CD4-positive, alpha-beta T cell treated with Interleukin-21 for 1 hour (primary cell): Measurements from ENCODE around the gene PLET1.

Source experiments
- DNase-seq: peaks from one replicate; pipeline ENCODE4 v3.0.0-alpha.2; 2020

PLET1 gene

DNA sequence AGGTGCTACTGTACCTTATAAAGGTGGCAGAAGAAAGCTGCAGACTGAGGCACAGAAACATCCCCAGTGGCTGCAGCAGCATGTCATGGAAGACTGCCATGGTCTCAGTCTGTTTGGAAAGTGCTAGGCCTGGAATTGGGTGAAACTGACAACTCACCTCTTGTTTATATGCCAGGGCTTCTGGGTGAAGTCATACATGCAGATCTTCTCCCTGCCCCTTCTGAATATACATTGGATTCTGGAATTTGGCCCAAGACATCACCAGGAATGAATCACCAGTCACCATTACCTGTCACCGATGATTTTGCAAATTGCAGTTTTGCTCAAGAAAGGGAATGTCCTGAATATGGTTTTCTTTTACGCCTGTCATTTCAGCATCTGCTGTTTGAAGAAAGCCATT lies at the start of gene PLET1:
Gene PLET1 (minus strand): TSS at position 371 of the 400 bp plus-strand sequence. CDS start 271 bp downstream, at position 100.
- no peak for DNase-seq

- no peak for DNase-seq
Measured at GRCh38 chr11:112310419-112310818, 49.8 kb upstream of the PLET1 start.

DNA sequence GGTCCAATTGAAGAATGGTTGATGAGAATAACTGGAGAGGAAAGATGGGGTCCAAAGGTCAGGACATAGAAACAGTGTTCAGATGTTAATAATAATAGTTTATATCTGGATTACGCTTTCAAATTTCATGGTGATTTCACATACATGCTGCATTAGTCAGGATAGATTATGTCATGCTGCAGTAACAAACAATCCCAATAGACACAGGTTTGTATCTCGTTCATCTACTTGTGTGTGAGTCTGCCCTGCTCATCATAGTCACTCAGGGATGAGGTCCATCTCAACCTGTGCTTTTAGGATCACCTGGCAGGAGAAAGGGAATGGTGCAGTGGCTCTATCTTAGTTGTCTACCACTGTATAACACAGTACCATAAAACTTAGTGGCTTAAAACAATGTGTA lies 48.0 kb upstream of the PLET1 start:
- no peak for DNase-seq

DNA sequence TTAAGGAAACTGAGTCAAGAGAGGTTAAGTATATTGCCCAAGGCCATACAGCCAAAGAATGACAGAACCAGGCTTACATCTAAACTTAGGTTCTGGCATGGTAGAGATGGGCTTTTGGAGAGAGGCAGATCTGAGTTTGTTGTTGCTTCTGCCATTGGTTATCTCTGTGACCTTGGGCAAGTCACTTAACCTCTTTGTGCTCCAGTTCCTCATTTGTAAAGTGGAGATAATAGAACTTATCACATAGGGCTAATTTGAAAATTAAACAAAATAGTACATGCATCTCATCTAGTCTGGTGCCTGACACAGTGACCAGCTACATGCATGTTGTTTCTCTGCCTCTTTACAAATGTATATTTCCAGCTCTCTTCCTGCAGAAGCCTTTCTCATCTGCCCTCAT lies 47.0 kb upstream of the PLET1 start:
- no peak for DNase-seq

DNA sequence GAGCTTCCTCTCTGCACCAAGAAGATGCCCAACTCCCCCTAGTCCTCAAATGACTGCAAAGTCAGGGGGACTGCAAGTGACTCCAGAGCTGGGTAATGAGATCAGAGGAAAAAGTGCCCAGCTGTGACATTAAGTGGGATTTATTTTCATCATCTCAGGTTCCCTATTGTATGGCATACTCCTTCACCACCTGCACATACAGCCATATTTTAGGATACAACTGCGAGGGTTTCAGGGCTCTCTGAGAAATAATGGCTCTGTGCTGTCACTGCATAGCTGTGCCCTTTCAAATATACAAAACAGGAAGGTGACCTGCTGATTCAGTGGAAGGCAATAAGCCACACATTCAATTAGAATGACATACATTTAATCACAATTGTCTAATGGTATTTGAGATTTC lies 45.6 kb upstream of the PLET1 start:
- DNase-seq: no peak

DNA sequence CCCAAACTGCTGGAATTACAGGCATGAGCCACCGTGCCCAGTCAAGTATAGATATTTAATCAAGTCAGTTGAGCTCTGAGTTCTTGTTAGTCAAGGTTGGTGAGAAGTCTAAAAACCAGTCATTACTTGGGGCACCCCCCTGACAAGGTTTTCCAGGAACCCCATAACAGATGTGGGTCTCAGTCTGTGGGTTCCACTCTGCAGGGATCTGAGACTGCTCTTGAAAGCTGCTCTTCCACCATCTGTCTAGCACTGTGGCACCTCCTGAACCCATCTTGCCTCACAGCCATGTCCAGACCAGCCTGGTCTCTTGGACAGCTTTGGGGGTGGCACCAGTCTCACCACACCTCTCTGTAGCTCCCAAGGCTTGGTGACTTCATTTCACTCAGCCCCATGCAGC lies 44.3 kb upstream of the PLET1 start:
- no peak for DNase-seq

DNA sequence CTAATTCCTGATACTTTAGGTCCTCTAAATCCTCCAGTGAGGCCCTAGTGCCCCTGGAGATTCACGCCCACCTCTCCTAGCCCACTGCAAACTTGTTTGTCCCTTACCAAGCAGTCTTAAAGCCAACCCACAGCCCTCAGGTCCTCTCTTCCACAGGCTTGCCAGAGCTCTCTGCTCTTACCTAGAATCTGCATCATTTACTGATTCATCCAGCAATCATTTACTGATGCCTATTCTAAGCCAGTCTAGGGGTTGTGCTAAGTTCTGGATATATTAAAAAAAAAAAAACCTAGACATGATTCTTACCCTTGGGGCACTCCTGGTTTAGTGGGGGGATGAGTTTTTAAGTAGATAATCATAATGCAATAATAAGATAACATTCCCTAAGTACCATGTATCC lies 43.0 kb upstream of the PLET1 start:
- no peak for DNase-seq

DNA sequence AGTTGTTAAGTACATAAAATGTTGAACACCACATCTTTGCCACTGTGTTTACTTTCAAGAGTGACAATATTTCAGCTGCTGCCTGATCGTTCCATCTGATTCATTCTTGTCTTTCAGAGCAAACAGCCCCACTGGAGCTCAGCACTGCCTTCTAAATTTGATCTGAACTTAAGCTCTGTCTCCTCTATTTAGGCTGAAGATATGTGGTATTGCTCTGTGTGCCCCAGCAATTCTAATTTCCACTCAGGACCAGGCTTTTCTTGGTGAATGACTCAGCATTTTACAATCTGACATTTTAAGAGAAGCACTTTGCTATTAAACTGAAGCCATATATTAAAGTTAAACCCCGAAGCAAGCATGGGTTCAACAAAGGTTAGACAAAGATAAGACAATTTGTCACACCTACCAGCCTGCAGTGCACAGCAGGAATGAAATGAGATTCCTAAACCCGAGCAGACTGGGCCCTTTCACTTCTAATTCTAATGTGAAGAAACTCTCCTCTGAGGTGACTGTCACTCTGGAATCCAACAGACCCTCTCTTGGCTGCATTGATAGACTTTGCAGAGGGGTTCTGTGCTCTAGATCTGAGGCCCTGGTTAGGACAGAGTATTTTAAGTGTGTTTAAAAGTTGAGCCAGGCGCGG lies 41.7 kb upstream of the PLET1 start:
- no peak for DNase-seq

- DNase-seq: no peak
Measured at GRCh38 chr11:112300094-112300786, 39.6 kb upstream of the PLET1 start.

DNA sequence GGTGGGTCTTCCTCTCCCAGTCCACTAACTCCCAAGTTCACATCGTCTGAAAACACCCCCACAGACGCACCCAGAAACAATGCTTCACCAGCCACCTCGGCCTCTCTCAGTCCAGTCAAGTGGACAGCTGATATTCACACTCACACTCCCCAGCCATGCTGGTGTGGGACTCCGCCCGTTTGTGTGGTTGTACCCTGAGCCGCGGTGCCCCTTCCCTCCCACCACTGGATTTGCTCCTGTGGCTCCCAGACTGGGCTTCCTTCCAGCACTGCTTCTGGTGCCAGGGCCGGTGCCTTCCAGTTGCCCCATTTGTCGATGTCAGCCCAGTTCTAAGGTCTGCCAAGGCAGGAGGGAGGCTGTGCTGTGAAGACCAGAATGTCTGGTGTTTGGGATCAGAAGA lies 37.9 kb upstream of the PLET1 start:
- DNase-seq: no peak

DNA sequence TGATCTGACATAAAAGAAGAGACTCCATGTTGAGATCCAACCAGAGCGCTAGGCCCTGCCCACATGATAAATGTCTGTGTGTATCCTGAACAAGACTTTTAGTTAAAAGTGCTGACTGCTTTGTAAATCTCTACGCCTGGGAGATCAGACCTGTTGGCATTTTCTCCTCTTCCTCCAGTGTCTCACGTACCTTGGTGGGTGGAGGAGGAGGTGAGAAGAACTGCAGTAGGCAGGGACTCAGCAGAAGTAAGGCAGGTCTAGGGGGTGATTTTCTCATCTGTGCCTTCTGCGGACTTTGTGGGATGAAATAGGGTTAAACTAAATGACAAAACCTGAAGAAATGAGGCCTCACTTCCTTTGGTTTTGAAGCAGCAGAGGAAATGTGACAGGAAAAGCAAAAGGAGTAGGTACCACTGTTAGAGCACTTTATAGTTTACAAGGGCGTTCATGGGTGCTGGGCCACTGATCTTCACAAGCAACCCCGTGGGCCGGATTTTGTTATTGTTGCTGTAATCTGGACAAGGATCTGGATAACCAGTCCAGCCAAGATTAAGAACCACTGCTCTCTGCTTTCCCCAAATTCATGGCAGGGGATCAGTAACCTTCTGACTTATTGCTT lies 36.7 kb upstream of the PLET1 start:
- peak; percentile 3 for DNase-seq

DNA sequence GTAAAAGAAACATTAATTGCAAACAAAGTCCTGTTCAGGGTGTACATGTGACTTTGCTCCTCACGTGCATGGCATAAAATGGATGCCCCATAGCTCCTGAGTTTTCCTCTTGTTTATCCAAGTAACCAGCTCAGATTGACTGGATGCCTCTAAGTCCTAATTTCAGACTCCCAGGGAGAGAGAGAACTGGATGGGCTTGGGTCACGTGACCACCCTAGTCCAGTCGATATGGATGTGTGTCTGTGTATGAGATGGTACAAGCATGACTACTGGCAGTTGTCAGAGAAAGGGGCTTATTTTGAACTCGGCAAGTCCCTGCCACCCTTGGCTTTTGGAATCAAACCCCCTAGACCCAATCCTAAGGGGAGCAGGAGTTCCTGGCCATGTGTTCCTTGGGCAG lies 35.4 kb upstream of the PLET1 start:
- DNase-seq: no peak

- no peak for DNase-seq
Measured at GRCh38 chr11:112294688-112295340, 34.2 kb upstream of the PLET1 start.

- DNase-seq: no peak
Measured at GRCh38 chr11:112293614-112294013, 33.0 kb upstream of the PLET1 start.

GRCh38 chr11:112292785-112293407 lies 32.2 kb upstream of the PLET1 start:
- no peak for DNase-seq

DNA sequence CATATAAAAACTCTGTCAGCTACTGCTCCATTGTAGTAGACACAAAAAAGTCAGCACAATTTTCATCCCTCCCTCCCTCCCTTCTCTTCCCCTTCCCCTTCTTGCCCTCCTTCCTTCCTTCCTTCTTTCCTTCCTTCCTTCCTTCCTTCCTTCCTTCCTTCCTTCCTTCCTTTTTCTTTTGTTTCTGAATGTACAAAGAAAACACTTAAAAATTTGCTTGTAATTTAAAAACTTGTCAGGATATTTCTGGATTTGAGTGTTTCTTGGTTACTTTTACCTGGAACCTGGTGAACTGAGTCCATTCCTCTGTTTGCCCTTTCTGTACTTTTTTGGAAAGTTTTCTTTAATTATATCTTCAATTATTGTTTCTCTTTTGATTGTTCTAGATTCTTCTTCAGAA lies 31.5 kb upstream of the PLET1 start:
- no peak for DNase-seq

DNA sequence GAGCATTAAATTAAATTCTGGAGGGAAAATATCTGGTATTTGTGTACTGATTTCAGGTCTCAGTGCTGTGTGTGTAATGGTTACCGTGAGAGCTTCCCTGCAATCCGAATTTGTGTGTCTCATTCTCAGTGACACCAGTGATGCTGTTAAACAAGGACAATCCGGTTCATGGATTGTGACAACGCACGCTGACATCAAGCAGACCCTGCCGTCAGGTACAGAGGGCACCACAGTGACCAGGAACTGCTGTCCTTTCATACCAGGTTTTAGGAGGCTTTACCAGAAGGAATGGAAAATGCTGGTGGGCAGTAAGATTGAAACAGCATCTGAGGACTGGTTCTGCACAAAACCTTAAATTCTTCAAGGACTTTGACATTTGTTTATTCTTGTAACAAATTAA lies 30.5 kb upstream of the PLET1 start:
- no peak for DNase-seq

GRCh38 chr11:112290493-112290850 lies 29.8 kb upstream of the PLET1 start:
- no peak for DNase-seq

DNA sequence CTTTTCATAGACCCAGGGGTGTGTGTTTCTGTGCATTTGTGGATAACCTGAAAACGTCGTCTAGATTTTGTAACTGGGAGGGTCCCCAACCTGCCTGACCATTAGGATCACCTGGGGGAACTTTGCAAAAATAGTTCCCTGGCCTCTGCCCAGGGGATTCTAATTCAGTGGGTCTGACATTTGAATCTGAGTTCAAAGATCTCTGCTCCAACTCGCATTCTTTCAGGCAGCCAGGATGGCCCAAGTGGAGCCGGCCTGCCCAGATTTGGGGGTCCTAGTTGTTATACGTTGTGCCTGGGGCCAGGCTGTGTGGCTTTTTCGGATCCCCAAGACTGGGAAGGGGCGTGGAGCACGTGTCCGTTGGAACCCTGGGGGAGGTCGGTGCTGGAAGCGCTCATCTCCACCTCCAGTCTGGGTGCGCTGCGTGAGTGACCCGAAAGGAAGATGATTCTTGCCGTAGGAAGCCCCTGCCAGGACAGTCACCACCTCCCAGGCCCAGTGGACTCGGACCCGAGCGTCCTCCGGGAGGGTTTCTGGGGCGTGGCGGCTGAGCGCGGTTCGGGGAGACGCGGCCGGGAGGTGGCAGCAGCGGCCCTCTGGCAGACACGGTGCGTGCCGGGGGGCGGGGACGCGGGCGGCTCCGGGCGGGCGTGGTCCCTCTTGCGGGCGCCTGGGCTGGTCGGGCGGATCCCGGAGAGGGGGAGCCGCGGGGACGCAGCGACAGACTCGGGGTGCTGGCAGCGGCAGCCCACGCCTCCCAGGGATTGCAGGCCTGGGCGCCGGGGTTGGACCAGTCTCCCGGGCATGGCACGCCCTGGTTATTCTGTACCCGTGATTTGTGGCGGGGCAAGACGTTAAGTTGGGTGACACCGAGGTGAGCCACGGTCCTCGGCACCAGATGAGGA lies 29.2 kb upstream of the PLET1 start:
- DNase-seq: peak; percentile 82

- DNase-seq: no peak
Measured at GRCh38 chr11:112288021-112288420, 27.4 kb upstream of the PLET1 start.

GRCh38 chr11:112285841-112286311 lies 25.2 kb upstream of the PLET1 start:
- DNase-seq: no peak

DNA sequence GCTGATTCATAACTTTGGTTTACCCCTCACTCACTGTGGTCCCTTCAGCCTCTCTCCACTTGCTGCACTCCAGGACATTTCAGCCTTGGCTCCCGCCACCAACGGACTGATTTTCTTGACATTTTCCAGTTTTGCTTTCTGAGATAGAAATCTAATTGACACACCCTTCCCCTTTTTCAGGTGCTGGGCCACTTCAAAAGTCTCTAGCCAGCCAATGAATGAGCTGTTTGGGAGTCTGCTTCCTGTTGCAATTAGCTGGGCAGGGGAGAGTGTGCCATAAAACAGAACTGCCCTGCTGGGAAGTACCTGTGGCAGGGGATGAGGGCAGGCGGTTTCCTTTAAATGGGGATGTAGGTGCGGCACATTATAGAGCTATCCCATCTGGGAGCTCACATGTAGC lies 21.1 kb upstream of the PLET1 start:
- peak; percentile 16 for DNase-seq
